ENCODE data around the gene ARAP3.

Gene ARAP3

GRCh38 chr5:141633871-141634561, 48.0 kb downstream of the ARAP3 start:
- H3K9ac ChIP-seq (ENCODE audit: low read length in 2 of 2) = no peak overlapping the region
- peaks cover 27% of the 10 kb centered on the region for H3K4me1 ChIP-seq (ENCODE audit: control insufficient read depth, insufficient read depth, low read length)
- no peak overlapping the region for H3K27ac ChIP-seq (ENCODE audit: low read length)
- H3K27me3 ChIP-seq (ENCODE audit: control insufficient read depth in 1 of 2, insufficient read depth in 2 of 2, low read length in 2 of 2) = peaks cover 8 to 11% of the 10 kb centered on the region in 2 donors
- no peak overlapping the region for H3K4me3 ChIP-seq (ENCODE audit: low read length in 2 of 2)
- peaks cover 10 to 11% of the 10 kb centered on the region in 2 donors for H3K36me3 ChIP-seq (ENCODE audit: control insufficient read depth in 2 of 2, insufficient read depth in 2 of 2, low read length in 2 of 2)
- H3K9me3 ChIP-seq (ENCODE audit: control insufficient read depth in 2 of 2, low read length in 2 of 2) = no peaks in the 10 kb centered on the region

DNA sequence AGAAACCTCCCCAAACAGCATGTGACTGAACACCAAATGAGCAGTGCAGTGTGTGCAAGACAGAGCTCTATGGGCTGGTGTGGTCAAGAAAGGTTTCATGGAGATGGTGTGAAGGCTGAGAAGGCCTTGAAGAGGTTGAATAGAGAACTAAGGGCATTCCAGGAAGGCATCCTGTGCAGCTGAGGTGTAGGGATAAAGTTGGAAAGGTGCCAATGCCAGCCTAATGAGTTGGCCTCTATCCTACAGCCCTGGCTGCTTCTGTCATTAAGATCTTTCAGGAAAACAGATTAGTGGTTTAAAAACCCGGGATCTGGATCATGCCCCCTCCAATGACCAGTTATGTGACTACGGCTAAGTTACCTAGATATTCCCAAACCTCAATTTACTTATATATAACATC, 49.4 kb downstream of the ARAP3 start:
- Histone ChIP-seq H3K9me3 (ENCODE audit: control insufficient read depth in 2 of 2, low read length in 2 of 2) (no peaks in the 10 kb centered on the region), H3K4me1 (ENCODE audit: control insufficient read depth, insufficient read depth, low read length) (peaks cover 24% of the 10 kb centered on the region), H3K4me3 (ENCODE audit: low read length in 2 of 2) (no peak overlapping the region), H3K9ac (ENCODE audit: low read length in 2 of 2) (no peak overlapping the region), H3K27me3 (ENCODE audit: control insufficient read depth in 1 of 2, insufficient read depth in 2 of 2, low read length in 2 of 2) (no peaks in the 10 kb centered on the region), H3K36me3 (ENCODE audit: control insufficient read depth in 2 of 2, insufficient read depth in 2 of 2, low read length in 2 of 2) (peaks cover 24 to 25% of the 10 kb centered on the region in 2 donors), H3K27ac (ENCODE audit: low read length) (no peak overlapping the region)

DNA sequence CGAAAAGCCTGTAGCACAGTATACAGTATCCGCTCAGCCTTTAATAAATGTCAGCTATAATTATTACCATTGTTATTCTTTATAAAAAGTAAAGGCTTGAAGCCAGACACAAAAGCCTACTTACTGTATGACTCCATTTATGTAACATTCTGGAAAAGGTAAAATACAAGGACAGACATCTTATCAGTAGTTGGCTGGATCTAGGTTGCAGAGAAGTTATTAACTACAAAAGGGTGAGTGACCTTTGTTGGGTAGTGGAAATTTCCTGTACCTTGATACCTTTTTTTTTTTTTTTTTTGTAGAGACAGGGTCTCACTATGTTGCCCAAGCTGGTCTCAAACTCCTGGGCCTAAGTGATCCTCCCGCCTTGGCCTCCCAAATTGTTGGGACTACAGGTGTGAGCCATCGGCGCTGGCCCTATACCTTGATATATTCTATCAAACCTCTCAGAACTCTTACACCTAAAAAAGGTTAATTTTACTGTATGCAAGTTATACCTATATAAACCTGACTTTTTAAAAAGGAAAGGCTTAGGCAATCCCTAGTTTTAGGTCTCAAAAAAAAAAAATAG, 51.4 kb downstream of the ARAP3 start:
- Histone ChIP-seq H3K4me3 (ENCODE audit: low read length in 2 of 2) (no peak overlapping the region), H3K9me3 (ENCODE audit: control insufficient read depth in 2 of 2, low read length in 2 of 2) (no peaks in the 10 kb centered on the region), H3K9ac (ENCODE audit: low read length in 2 of 2) (no peak overlapping the region), H3K36me3 (ENCODE audit: control insufficient read depth in 2 of 2, insufficient read depth in 2 of 2, low read length in 2 of 2) (peaks cover 36 to 40% of the 10 kb centered on the region in 2 donors), H3K27me3 (ENCODE audit: control insufficient read depth in 1 of 2, insufficient read depth in 2 of 2, low read length in 2 of 2) (no peaks in the 10 kb centered on the region), H3K27ac (ENCODE audit: low read length) (no peak overlapping the region), H3K4me1 (ENCODE audit: control insufficient read depth, insufficient read depth, low read length) (peaks cover 11% of the 10 kb centered on the region)

- Histone ChIP-seq H3K9me3 (ENCODE audit: control insufficient read depth in 2 of 2, low read length in 2 of 2) (no peaks in the 10 kb centered on the region), H3K27me3 (ENCODE audit: control insufficient read depth in 1 of 2, insufficient read depth in 2 of 2, low read length in 2 of 2) (no peaks in the 10 kb centered on the region), H3K9ac (ENCODE audit: low read length in 2 of 2) (no peak overlapping the region), H3K36me3 (ENCODE audit: control insufficient read depth in 2 of 2, insufficient read depth in 2 of 2, low read length in 2 of 2) (peaks cover 46 to 56% of the 10 kb centered on the region in 2 donors), H3K4me3 (ENCODE audit: low read length in 2 of 2) (no peak overlapping the region), H3K27ac (ENCODE audit: low read length) (no peak overlapping the region), H3K4me1 (ENCODE audit: control insufficient read depth, insufficient read depth, low read length) (no peaks in the 10 kb centered on the region)
Measured at GRCh38 chr5:141628175-141628788, 53.7 kb downstream of the ARAP3 start.

- Histone ChIP-seq H3K9ac (ENCODE audit: low read length in 2 of 2) (no peak overlapping the region), H3K4me1 (ENCODE audit: control insufficient read depth, insufficient read depth, low read length) (peaks cover 2% of the 10 kb centered on the region), H3K27me3 (ENCODE audit: control insufficient read depth in 1 of 2, insufficient read depth in 2 of 2, low read length in 2 of 2) (no peaks in the 10 kb centered on the region), H3K36me3 (ENCODE audit: control insufficient read depth in 2 of 2, insufficient read depth in 2 of 2, low read length in 2 of 2) (peaks cover 46 to 61% of the 10 kb centered on the region in 2 donors), H3K9me3 (ENCODE audit: control insufficient read depth in 2 of 2, low read length in 2 of 2) (no peaks in the 10 kb centered on the region), H3K4me3 (ENCODE audit: low read length in 2 of 2) (no peak overlapping the region), H3K27ac (ENCODE audit: low read length) (no peak overlapping the region)
Measured at GRCh38 chr5:141623611-141624010, 58.4 kb downstream of the ARAP3 start.

DNA sequence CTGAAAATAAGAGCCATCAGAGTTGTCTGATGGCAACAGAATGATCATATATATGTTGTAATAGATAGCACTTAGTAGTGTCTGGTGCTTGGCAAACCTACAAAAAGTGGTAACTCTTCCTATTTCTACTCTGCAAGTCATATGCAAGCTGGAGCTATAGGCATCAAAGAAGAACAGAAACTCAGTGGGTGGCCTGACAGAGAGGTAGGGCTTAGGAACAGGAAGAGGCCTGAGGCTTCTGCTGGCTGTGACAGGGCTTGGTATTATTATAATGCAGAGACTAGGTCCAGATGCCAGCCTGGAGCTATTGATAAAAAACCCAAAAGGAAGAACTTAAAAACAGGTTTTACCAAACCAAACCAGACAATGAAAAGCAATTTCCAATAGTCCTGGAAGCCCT, 58.8 kb downstream of the ARAP3 start:
- Histone ChIP-seq H3K36me3 (ENCODE audit: control insufficient read depth in 2 of 2, insufficient read depth in 2 of 2, low read length in 2 of 2) (peaks cover 41 to 56% of the 10 kb centered on the region in 2 donors), H3K4me3 (ENCODE audit: low read length in 2 of 2) (no peak overlapping the region), H3K27ac (ENCODE audit: low read length) (no peak overlapping the region), H3K9ac (ENCODE audit: low read length in 2 of 2) (no peak overlapping the region), H3K27me3 (ENCODE audit: control insufficient read depth in 1 of 2, insufficient read depth in 2 of 2, low read length in 2 of 2) (no peaks in the 10 kb centered on the region), H3K4me1 (ENCODE audit: control insufficient read depth, insufficient read depth, low read length) (peaks cover 6% of the 10 kb centered on the region), H3K9me3 (ENCODE audit: control insufficient read depth in 2 of 2, low read length in 2 of 2) (no peaks in the 10 kb centered on the region)

- Histone ChIP-seq H3K27ac (ENCODE audit: low read length) (peak within 1 kb of the TSS; percentile 33), H3K9me3 (ENCODE audit: control insufficient read depth in 2 of 2, low read length in 2 of 2) (no peaks in the 10 kb centered on the region), H3K36me3 (ENCODE audit: control insufficient read depth in 2 of 2, insufficient read depth in 2 of 2, low read length in 2 of 2) (peaks cover 15 to 25% of the 10 kb centered on the region in 2 donors), H3K4me3 (ENCODE audit: low read length in 2 of 2) (peak within 1 kb of the TSS; percentile 38 to 77), H3K4me1 (ENCODE audit: control insufficient read depth, insufficient read depth, low read length) (peaks cover 11% of the 10 kb centered on the region), H3K9ac (ENCODE audit: low read length in 2 of 2) (peak within 1 kb of the TSS; percentile 75 to 76), H3K27me3 (ENCODE audit: control insufficient read depth in 1 of 2, insufficient read depth in 2 of 2, low read length in 2 of 2) (no peaks in the 10 kb centered on the region)
Measured at GRCh38 chr5:141618804-141619554, 63.1 kb downstream of the ARAP3 start, which contains the start of gene DIAPH1. Gene DIAPH1, minus strand, starts transcription at chr5:141619000. Its CDS starts 86 bp downstream, at chr5:141618914.

DNA sequence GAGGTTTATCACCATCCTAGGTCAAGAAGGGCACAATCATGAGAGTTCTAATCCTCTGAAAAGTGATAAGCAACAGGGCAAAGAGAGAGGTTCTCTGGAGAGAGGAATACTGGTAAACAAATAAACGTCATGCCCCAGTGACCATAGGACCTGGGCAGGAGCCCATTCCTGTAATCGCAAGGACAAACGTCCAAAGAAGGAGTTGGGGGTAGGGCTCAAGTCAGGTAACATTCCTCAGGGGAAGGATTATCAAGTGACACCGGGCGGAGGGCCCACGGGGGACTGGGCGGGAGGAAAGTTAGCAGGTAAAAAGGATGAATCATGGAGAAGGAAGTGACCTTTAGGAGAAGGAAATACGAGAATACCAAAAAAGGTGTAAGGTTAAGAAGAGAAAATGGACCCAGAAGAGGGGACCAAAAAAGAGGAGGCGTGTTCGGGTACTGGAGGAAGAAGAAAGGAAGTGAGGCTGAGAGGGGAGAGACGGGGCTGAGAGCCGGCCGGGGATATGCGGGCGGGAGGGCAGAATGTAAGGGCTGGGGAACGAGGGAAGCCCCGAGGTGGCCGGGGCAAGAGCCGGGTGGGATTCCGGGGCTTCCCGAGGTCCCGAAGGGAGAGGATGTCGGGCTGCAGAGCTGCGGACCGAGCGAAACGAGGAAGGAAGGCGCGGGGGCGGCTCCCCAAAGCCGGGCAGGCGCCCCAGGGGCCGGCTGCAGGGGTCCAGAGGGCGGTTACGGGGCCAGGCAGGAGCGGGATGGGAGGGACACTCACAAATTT, 63.8 kb downstream of the ARAP3 start:
- Histone ChIP-seq H3K4me1 (ENCODE audit: control insufficient read depth, insufficient read depth, low read length) (peaks cover 11% of the 10 kb centered on the region), H3K9ac (ENCODE audit: low read length in 2 of 2) (peak overlapping the region; percentile 75 to 76), H3K4me3 (ENCODE audit: low read length in 2 of 2) (peak overlapping the region; percentile 38 to 77), H3K27me3 (ENCODE audit: control insufficient read depth in 1 of 2, insufficient read depth in 2 of 2, low read length in 2 of 2) (no peaks in the 10 kb centered on the region), H3K9me3 (ENCODE audit: control insufficient read depth in 2 of 2, low read length in 2 of 2) (no peaks in the 10 kb centered on the region), H3K36me3 (ENCODE audit: control insufficient read depth in 2 of 2, insufficient read depth in 2 of 2, low read length in 2 of 2) (peaks cover 13 to 19% of the 10 kb centered on the region in 2 donors), H3K27ac (ENCODE audit: low read length) (peak overlapping the region; percentile 33)

DNA sequence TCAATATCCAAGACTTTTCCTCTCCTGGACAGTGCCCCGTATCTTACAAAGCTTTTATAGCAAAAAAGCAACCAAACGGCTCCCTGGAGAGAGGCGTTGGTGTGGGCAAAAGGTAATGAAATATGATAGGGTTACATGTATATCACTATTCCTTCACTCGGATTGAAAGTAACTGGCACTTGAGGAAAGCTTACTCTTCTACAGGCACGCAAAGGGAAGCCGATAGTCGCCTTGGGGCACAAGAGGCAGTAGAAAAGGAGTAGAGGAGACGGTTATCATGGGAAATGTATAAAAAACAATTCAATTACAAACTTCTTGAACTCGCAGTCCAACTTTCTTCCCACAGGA, 64.4 kb downstream of the ARAP3 start:
- Histone ChIP-seq H3K9me3 (ENCODE audit: control insufficient read depth in 2 of 2, low read length in 2 of 2) (no peaks in the 10 kb centered on the region), H3K9ac (ENCODE audit: low read length in 2 of 2) (peak overlapping the region; percentile 75 to 76), H3K4me1 (ENCODE audit: control insufficient read depth, insufficient read depth, low read length) (peaks cover 11% of the 10 kb centered on the region), H3K4me3 (ENCODE audit: low read length in 2 of 2) (peak overlapping the region; percentile 38 to 77), H3K27me3 (ENCODE audit: control insufficient read depth in 1 of 2, insufficient read depth in 2 of 2, low read length in 2 of 2) (no peaks in the 10 kb centered on the region), H3K27ac (ENCODE audit: low read length) (peak overlapping the region; percentile 33), H3K36me3 (ENCODE audit: control insufficient read depth in 2 of 2, insufficient read depth in 2 of 2, low read length in 2 of 2) (peaks cover 10 to 16% of the 10 kb centered on the region in 2 donors)

DNA sequence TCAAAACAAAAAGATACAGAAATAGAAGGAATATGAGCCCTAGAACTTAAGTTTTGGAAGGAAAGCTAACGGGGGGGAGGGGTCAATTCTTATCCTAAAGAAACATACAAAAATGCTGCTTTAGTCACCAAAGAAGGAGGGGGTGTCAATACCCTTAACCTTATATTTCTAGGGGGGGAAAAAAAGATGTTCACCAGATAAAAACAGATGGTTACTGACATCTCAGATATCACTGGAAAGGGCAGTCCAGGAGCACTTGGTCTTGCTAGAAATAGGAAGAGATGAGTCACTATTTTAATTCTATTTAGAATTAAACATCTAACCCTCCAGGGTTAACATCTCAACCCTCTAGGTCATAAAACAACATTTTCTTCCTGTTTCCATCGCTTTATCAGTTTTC, 64.9 kb downstream of the ARAP3 start:
- Histone ChIP-seq H3K36me3 (ENCODE audit: control insufficient read depth in 2 of 2, insufficient read depth in 2 of 2, low read length in 2 of 2) (peaks cover 10 to 14% of the 10 kb centered on the region in 2 donors), H3K27me3 (ENCODE audit: control insufficient read depth in 1 of 2, insufficient read depth in 2 of 2, low read length in 2 of 2) (no peaks in the 10 kb centered on the region), H3K4me1 (ENCODE audit: control insufficient read depth, insufficient read depth, low read length) (peaks cover 11% of the 10 kb centered on the region), H3K9ac (ENCODE audit: low read length in 2 of 2) (peak overlapping the region in 1 of 2 donors; percentile 14), H3K27ac (ENCODE audit: low read length) (peak overlapping the region; percentile 33), H3K4me3 (ENCODE audit: low read length in 2 of 2) (peak overlapping the region in 1 of 2 donors; percentile 77), H3K9me3 (ENCODE audit: control insufficient read depth in 2 of 2, low read length in 2 of 2) (no peaks in the 10 kb centered on the region)

All from stomach smooth muscle (tissue), 2 donors.